Mucosa of descending colon (tissue), 3 donors: ENCODE data around the gene CD99L2. TPM values are rescaled to one million over a fixed set of nuclear protein-coding genes. Genes with fewer than 3 reads are reported as not detected.

ENCODE experiments used
- ATAC-seq: fragments of 200-7000 bp; cut with Tn5 transposase; one replicate; pipeline ENCODE4 v1.9.1; 2020; ENCODE audit warnings: mild to moderate bottlenecking, moderate library complexity
- DNase-seq, 3 donors: peaks; one replicate each; pipeline ENCODE4 v3.0.0-alpha.2; 2020
- H3K36me3 ChIP-seq: fragments of 200-600 bp; one replicate; pipeline ENCODE4 v1.8.0; 2021; ENCODE audit warnings: low read depth, mild to moderate bottlenecking
- H3K4me1 ChIP-seq: fragments of 200-600 bp; one replicate; pipeline ENCODE4 v1.8.0; 2021; ENCODE audit warnings: low read depth, mild to moderate bottlenecking
- H3K4me3 ChIP-seq: fragments of 200-600 bp; one replicate; pipeline ENCODE4 v1.8.0; 2021; ENCODE audit warnings: mild to moderate bottlenecking
- H3K9me3 ChIP-seq: fragments of 200-600 bp; one replicate; pipeline ENCODE4 v1.8.0; 2021; ENCODE audit warnings: mild to moderate bottlenecking
- intact Hi-C, 2 donors: fragments of 100-400 bp; cut with DNase I in 1 of 2; cut with micrococcal nuclease in 1 of 2; formaldehyde crosslinking; loops; one replicate each; pipeline versions ENCODE4 v1.11.0 to v1.11.1; 2022; cut with DNase I, micrococcal nuclease
- total RNA-seq, 3 donors: library from RNA; stranded (reverse); fragmentation: NEBNext Ultra II Directional in 2 of 3; extraction: Animal tissue kit (Norgen Biotek cat#: 25700) in 2 of 3; gene quantifications; one replicate each; pipeline versions ENCODE4 v1.2.1 to v1.2.4, GENCODE V29; 2021 to 2023
- TF ChIP-seq, protein P1 (sequence below): fragments of 200-600 bp; IDR thresholded peaks from one replicate; pipeline ENCODE4 v1.8.0; 2022; ENCODE audit warnings: antibody characterized with exemption, mild to moderate bottlenecking
- donor health status: DM: no; HTN: no; CAD: no; lungs with moderate emphysema.
- donor health status: DM: no; HTN: no; CAD: no.
- donor health status: DM: no; HTN: yes; CAD: no.

CD99L2 gene
- total RNA-seq, 3 donors from 2014 or later: 12.3 to 48.0 (median 15.6) TPM

DNA sequence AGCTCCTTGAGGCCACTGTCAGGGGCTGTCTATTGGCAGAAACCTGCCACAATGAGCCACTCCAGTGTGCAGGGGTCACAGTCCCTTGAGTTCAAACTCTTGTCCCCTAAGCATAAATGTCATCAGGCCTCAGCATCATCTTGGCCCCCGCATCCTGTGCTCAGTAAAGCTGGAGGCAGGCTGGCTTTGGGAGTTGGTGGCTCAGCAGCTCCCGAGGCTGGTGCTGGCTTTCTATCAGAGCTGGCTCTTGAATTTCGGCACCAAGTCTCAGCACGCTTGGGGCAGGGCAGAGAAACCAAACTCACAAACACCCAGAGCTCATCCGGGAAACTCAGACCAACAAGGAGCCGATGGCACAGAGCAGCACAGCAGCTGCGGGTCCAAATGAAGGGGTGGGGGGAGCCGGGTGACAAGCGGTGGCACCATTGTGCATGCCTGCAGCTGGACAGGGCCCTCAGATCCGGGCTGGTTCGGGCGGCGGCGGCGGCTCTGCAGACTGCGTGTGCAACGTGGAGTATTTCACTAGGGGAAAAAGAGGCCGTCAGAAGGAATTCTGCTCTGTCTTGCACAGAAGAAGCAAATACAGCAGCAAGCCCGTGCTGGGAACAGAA is 129.8 kb downstream of the CD99L2 start:
- Histone ChIP-seq H3K9me3 (no peaks in the 10 kb centered on the region), H3K4me3 (no peak overlapping the region), H3K36me3 (no peaks in the 10 kb centered on the region), H3K4me1 (no peaks in the 10 kb centered on the region)
- ATAC-seq: no peak
- TF ChIP-seq, protein P1, sequence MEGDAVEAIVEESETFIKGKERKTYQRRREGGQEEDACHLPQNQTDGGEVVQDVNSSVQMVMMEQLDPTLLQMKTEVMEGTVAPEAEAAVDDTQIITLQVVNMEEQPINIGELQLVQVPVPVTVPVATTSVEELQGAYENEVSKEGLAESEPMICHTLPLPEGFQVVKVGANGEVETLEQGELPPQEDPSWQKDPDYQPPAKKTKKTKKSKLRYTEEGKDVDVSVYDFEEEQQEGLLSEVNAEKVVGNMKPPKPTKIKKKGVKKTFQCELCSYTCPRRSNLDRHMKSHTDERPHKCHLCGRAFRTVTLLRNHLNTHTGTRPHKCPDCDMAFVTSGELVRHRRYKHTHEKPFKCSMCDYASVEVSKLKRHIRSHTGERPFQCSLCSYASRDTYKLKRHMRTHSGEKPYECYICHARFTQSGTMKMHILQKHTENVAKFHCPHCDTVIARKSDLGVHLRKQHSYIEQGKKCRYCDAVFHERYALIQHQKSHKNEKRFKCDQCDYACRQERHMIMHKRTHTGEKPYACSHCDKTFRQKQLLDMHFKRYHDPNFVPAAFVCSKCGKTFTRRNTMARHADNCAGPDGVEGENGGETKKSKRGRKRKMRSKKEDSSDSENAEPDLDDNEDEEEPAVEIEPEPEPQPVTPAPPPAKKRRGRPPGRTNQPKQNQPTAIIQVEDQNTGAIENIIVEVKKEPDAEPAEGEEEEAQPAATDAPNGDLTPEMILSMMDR: no peak
- peak in 1 of 3 donors; percentile 33 for DNase-seq
- intact Hi-C loops: no loop called here

DNA sequence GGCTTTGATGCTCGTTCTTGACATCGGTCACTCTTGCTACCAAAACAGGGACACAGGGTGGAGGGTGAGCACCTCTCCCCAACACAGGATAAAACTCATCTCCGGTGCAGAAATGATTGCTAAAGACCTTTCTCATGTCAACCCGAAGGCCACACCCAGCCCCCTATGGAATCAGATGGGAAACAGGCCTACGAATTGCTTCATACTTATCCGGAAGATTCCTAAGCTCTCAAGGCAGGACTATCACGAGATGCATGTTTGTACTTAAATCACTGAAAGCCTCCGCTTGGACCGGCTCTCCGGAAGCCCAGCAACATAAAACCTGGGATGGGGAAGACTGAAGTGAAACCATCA is 130.4 kb downstream of the CD99L2 start:
- TF ChIP-seq, protein P1: no peak
- DNase-seq (no peak), ATAC-seq (no peak)
- H3K4me3 ChIP-seq: no peak overlapping the region
- H3K36me3 ChIP-seq: no peaks in the 10 kb centered on the region
- no peaks in the 10 kb centered on the region for H3K9me3 ChIP-seq
- intact Hi-C loops: no loop called here
- H3K4me1 ChIP-seq: no peaks in the 10 kb centered on the region

DNA sequence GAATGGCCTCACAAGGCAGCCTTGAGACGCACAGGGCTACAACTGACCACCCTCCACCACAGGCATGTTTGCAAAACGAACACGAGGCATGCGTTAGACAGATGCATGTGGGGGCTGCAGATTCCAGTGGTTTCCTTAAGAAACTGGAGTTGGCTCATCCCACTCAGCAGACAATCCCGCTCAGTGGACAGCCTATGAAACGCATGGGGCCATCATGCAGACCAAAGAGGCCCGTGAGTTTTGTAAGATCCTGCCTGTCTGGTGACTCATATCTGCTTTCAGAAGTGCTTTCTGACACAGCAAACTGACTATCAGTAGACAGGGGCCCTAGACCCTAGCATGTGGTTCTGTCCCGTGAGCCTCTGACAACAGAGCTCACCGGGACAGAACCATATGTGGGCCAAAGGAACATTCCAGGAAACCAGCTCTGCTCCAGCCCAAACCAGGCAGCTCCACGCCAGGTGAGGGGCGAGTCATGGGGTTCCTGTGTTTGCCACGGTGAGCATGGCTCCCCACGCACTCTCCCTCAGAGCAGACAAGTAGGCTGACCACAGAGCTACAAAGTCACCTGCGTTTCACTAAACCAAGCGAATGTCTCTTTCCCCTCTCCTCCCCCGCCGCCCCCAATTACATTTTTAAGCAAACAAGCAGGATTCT is 130.9 kb downstream of the CD99L2 start:
- ATAC-seq: no peak
- Histone ChIP-seq H3K4me1 (no peaks in the 10 kb centered on the region), H3K9me3 (no peaks in the 10 kb centered on the region), H3K36me3 (no peaks in the 10 kb centered on the region), H3K4me3 (no peak overlapping the region)
- TF ChIP-seq, protein P1: no peak
- DNase-seq: no peak
- intact Hi-C loops: no loop called here

DNA sequence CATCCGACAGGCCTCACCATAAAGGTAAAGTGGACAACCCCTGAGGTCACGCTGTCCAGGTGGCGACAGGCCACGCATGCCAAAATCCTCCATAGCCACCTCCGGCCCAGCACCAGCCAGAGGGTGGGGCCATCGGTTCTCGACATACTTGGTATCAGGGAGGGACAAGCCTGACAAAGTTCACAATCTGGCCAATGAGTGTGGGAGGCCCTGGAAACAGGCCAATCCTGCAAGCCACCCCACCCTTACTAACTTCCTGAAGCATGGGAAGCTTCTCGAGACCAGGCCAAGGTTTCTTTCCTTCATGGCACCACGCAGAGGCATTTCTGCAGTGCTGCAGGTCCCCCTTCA is 131.4 kb downstream of the CD99L2 start:
- intact Hi-C loops: no loop called here
- Histone ChIP-seq H3K36me3 (no peaks in the 10 kb centered on the region), H3K4me1 (no peaks in the 10 kb centered on the region), H3K9me3 (no peaks in the 10 kb centered on the region), H3K4me3 (no peak overlapping the region)
- TF ChIP-seq, protein P1: no peak
- no peak for DNase-seq
- peak; percentile 35 for ATAC-seq

DNA sequence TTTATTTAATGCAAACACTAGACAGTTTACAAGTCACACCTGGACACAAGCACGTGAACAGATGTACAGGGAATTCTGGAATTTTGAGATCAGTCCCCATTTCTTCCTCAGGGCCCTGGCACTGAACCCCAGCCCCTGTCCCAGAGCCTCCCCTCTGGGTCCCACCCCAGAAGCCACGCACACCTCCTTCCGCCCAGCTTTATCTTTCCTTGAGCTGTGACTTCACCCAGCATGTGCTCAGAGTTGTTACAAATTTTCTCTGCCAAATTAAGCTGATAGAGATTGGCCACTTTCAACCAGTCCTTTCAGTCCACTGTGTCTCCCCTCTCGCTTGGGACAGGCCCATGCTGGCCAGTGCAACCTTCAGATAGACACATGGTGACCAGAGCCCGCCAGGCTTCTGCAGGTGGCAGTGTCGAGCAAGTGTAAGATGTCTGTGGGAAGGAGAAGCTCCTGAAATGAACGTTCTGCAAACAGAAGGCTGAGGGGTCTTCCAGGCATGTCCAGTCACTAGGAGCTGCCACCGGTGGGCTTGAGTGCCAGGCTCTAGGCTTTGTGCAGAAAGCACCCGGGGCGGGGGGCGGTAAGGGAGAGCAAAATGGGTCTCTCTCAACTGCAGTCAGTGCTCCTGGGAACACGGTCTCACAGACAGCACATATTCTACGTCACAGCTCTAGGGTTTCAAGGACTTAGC is 132.0 kb downstream of the CD99L2 start:
- DNase-seq (no peak), ATAC-seq (no peak)
- TF ChIP-seq, protein P1: no peak
- Histone ChIP-seq H3K4me1 (no peaks in the 10 kb centered on the region), H3K36me3 (no peaks in the 10 kb centered on the region), H3K4me3 (no peak overlapping the region), H3K9me3 (no peaks in the 10 kb centered on the region)
- intact Hi-C loops: no loop called here
